Mucosa of stomach (tissue), 1 donor: Measurements from ENCODE around the gene MRPS9.

ENCODE experiments used
- H3K27me3 ChIP-seq: one replicate; pipeline ENCODE4 v1.7.0; 2013; ENCODE audit warnings: mild to moderate bottlenecking, low read length; ENCODE audit not compliant: control insufficient read depth, insufficient read depth
- H3K36me3 ChIP-seq: one replicate; pipeline ENCODE4 v1.7.0; 2013; ENCODE audit warnings: low read length; ENCODE audit not compliant: control insufficient read depth, insufficient read depth
- H3K4me1 ChIP-seq: one replicate; pipeline ENCODE4 v1.7.0; 2013; ENCODE audit warnings: mild to moderate bottlenecking, low read length; ENCODE audit not compliant: control insufficient read depth, insufficient read depth
- H3K4me3 ChIP-seq: one replicate; pipeline ENCODE4 v1.7.0; 2013; ENCODE audit warnings: low read length
- H3K9ac ChIP-seq: one replicate; pipeline ENCODE4 v1.7.0; 2013; ENCODE audit warnings: mild to moderate bottlenecking, low read length, moderate library complexity
- H3K9me3 ChIP-seq: one replicate; pipeline ENCODE4 v1.7.0; 2013; ENCODE audit warnings: mild to moderate bottlenecking, low read length, moderate library complexity; ENCODE audit not compliant: control insufficient read depth
- donor health status: Pancreatic carcinoma.

MRPS9 gene

GRCh38 chr2:105061560-105061959 lies 23.7 kb downstream of the MRPS9 start:
- no peaks in the 10 kb centered on the region for H3K36me3 ChIP-seq
- no peaks in the 10 kb centered on the region for H3K4me1 ChIP-seq
- no peak overlapping the region for H3K9ac ChIP-seq
- no peak overlapping the region for H3K4me3 ChIP-seq
- no peaks in the 10 kb centered on the region for H3K9me3 ChIP-seq
- H3K27me3 ChIP-seq, result no peaks in the 10 kb centered on the region

- H3K4me3 ChIP-seq, result no peak overlapping the region
- H3K4me1 ChIP-seq, result no peaks in the 10 kb centered on the region
- no peak overlapping the region for H3K9ac ChIP-seq
- no peaks in the 10 kb centered on the region for H3K9me3 ChIP-seq
- no peaks in the 10 kb centered on the region for H3K36me3 ChIP-seq
- H3K27me3 ChIP-seq, result no peaks in the 10 kb centered on the region
Measured at GRCh38 chr2:105062158-105062557, 24.3 kb downstream of the MRPS9 start.

GRCh38 chr2:105068387-105068786 lies 30.5 kb downstream of the MRPS9 start:
- H3K36me3 ChIP-seq, result no peaks in the 10 kb centered on the region
- no peaks in the 10 kb centered on the region for H3K27me3 ChIP-seq
- H3K4me3 ChIP-seq, result no peak overlapping the region
- H3K9me3 ChIP-seq, result no peaks in the 10 kb centered on the region
- no peak overlapping the region for H3K9ac ChIP-seq
- H3K4me1 ChIP-seq, result no peaks in the 10 kb centered on the region

GRCh38 chr2:105068875-105069274 lies 31.0 kb downstream of the MRPS9 start:
- no peaks in the 10 kb centered on the region for H3K9me3 ChIP-seq
- H3K9ac ChIP-seq, result no peak overlapping the region
- no peaks in the 10 kb centered on the region for H3K36me3 ChIP-seq
- no peaks in the 10 kb centered on the region for H3K4me1 ChIP-seq
- no peaks in the 10 kb centered on the region for H3K27me3 ChIP-seq
- H3K4me3 ChIP-seq, result no peak overlapping the region

GRCh38 chr2:105070010-105070865 lies 32.4 kb downstream of the MRPS9 start:
- no peaks in the 10 kb centered on the region for H3K27me3 ChIP-seq
- H3K4me3 ChIP-seq, result no peak overlapping the region
- no peaks in the 10 kb centered on the region for H3K36me3 ChIP-seq
- no peaks in the 10 kb centered on the region for H3K4me1 ChIP-seq
- H3K9ac ChIP-seq, result no peak overlapping the region
- no peaks in the 10 kb centered on the region for H3K9me3 ChIP-seq

GRCh38 chr2:105071379-105071778 lies 33.5 kb downstream of the MRPS9 start:
- Histone ChIP-seq H3K36me3 (no peaks in the 10 kb centered on the region), H3K27me3 (no peaks in the 10 kb centered on the region)

GRCh38 chr2:105072039-105072438 lies 34.2 kb downstream of the MRPS9 start:
- no peaks in the 10 kb centered on the region for H3K4me1 ChIP-seq
- no peaks in the 10 kb centered on the region for H3K9me3 ChIP-seq
- no peaks in the 10 kb centered on the region for H3K36me3 ChIP-seq
- H3K27me3 ChIP-seq, result no peaks in the 10 kb centered on the region
- H3K4me3 ChIP-seq, result no peak overlapping the region
- no peak overlapping the region for H3K9ac ChIP-seq

More at GRCh38 chr2:105071379-105071778, 33.5 kb downstream of the MRPS9 start:
- no peaks in the 10 kb centered on the region for H3K4me1 ChIP-seq
- H3K9ac ChIP-seq, result no peak overlapping the region
- H3K4me3 ChIP-seq, result no peak overlapping the region
- no peaks in the 10 kb centered on the region for H3K9me3 ChIP-seq

GRCh38 chr2:105073591-105073990 lies 35.7 kb downstream of the MRPS9 start:
- Histone ChIP-seq H3K9me3 (no peaks in the 10 kb centered on the region), H3K27me3 (no peaks in the 10 kb centered on the region), H3K4me1 (no peaks in the 10 kb centered on the region), H3K36me3 (no peaks in the 10 kb centered on the region), H3K9ac (no peak overlapping the region), H3K4me3 (no peak overlapping the region)

GRCh38 chr2:105076121-105076520 lies 38.3 kb downstream of the MRPS9 start:
- no peaks in the 10 kb centered on the region for H3K36me3 ChIP-seq
- H3K9ac ChIP-seq, result no peak overlapping the region
- no peaks in the 10 kb centered on the region for H3K9me3 ChIP-seq
- no peaks in the 10 kb centered on the region for H3K4me1 ChIP-seq
- H3K27me3 ChIP-seq, result no peaks in the 10 kb centered on the region
- no peak overlapping the region for H3K4me3 ChIP-seq

- H3K36me3 ChIP-seq, result no peaks in the 10 kb centered on the region
- H3K9ac ChIP-seq, result no peak overlapping the region
- no peaks in the 10 kb centered on the region for H3K4me1 ChIP-seq
- H3K27me3 ChIP-seq, result no peaks in the 10 kb centered on the region
- no peak overlapping the region for H3K4me3 ChIP-seq
- H3K9me3 ChIP-seq, result no peaks in the 10 kb centered on the region
Measured at GRCh38 chr2:105078906-105079495, 41.1 kb downstream of the MRPS9 start.

GRCh38 chr2:105080461-105080860 lies 42.6 kb downstream of the MRPS9 start:
- Histone ChIP-seq H3K9ac (no peak overlapping the region), H3K9me3 (no peaks in the 10 kb centered on the region), H3K4me1 (no peaks in the 10 kb centered on the region), H3K4me3 (no peak overlapping the region), H3K27me3 (no peaks in the 10 kb centered on the region), H3K36me3 (no peaks in the 10 kb centered on the region)

- no peaks in the 10 kb centered on the region for H3K27me3 ChIP-seq
- H3K4me3 ChIP-seq, result no peak overlapping the region
- H3K9ac ChIP-seq, result no peak overlapping the region
- no peaks in the 10 kb centered on the region for H3K9me3 ChIP-seq
- H3K4me1 ChIP-seq, result no peaks in the 10 kb centered on the region
- no peaks in the 10 kb centered on the region for H3K36me3 ChIP-seq
Measured at GRCh38 chr2:105081006-105081601, 43.2 kb downstream of the MRPS9 start.
